ENCODE data around the gene ANKRA2.

GRCh38 chr5:73587923-73588322, 22.5 kb upstream of the ANKRA2 start:
- TF ChIP-seq, protein P1, sequence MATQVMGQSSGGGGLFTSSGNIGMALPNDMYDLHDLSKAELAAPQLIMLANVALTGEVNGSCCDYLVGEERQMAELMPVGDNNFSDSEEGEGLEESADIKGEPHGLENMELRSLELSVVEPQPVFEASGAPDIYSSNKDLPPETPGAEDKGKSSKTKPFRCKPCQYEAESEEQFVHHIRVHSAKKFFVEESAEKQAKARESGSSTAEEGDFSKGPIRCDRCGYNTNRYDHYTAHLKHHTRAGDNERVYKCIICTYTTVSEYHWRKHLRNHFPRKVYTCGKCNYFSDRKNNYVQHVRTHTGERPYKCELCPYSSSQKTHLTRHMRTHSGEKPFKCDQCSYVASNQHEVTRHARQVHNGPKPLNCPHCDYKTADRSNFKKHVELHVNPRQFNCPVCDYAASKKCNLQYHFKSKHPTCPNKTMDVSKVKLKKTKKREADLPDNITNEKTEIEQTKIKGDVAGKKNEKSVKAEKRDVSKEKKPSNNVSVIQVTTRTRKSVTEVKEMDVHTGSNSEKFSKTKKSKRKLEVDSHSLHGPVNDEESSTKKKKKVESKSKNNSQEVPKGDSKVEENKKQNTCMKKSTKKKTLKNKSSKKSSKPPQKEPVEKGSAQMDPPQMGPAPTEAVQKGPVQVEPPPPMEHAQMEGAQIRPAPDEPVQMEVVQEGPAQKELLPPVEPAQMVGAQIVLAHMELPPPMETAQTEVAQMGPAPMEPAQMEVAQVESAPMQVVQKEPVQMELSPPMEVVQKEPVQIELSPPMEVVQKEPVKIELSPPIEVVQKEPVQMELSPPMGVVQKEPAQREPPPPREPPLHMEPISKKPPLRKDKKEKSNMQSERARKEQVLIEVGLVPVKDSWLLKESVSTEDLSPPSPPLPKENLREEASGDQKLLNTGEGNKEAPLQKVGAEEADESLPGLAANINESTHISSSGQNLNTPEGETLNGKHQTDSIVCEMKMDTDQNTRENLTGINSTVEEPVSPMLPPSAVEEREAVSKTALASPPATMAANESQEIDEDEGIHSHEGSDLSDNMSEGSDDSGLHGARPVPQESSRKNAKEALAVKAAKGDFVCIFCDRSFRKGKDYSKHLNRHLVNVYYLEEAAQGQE (IDR thresholded peaks at IDR 0.05; ENCODE audit: low read depth, low read length): no peak
- TF ChIP-seq RFX5 (IDR thresholded peaks at IDR 0.05; ENCODE audit: low read length) (no peak), EZH2phosphoT487 (IDR thresholded peaks at IDR 0.05; ENCODE audit: borderline replicate concordance, low read depth) (no peak), POLR2AphosphoS5 (IDR thresholded peaks at IDR 0.05; ENCODE audit: low read depth, low read length) (no peak), CTCF (IDR thresholded peaks at IDR 0.05) (no peak), FOXJ3 (CRISPR knock-in tag; IDR thresholded peaks at IDR 0.05) (no peak), SMC3 (IDR thresholded peaks at IDR 0.05; ENCODE audit: low read depth, low read length) (no peak), EP300 (IDR thresholded peaks at IDR 0.05; ENCODE audit: borderline replicate concordance in 1 of 2, low read depth in 1 of 2, low read length in 1 of 2) (no peak), TCF12 (IDR thresholded peaks at IDR 0.05) (no peak), MXI1 (IDR thresholded peaks at IDR 0.05; ENCODE audit: low read depth, low read length) (no peak), NFIC (IDR thresholded peaks at IDR 0.05; ENCODE audit: borderline replicate concordance) (no peak), MAX (IDR thresholded peaks at IDR 0.05; ENCODE audit: low read depth) (no peak)
- TF ChIP-seq, protein P2, sequence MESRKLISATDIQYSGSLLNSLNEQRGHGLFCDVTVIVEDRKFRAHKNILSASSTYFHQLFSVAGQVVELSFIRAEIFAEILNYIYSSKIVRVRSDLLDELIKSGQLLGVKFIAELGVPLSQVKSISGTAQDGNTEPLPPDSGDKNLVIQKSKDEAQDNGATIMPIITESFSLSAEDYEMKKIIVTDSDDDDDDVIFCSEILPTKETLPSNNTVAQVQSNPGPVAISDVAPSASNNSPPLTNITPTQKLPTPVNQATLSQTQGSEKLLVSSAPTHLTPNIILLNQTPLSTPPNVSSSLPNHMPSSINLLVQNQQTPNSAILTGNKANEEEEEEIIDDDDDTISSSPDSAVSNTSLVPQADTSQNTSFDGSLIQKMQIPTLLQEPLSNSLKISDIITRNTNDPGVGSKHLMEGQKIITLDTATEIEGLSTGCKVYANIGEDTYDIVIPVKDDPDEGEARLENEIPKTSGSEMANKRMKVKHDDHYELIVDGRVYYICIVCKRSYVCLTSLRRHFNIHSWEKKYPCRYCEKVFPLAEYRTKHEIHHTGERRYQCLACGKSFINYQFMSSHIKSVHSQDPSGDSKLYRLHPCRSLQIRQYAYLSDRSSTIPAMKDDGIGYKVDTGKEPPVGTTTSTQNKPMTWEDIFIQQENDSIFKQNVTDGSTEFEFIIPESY (IDR thresholded peaks at IDR 0.05; ENCODE audit: borderline replicate concordance, low read depth): no peak

All from SK-N-SH (cell line).